Tibial nerve (tissue), 4 donors: ENCODE data around the gene NECAP2. TPM values are rescaled to one million over a fixed set of nuclear protein-coding genes. Genes with fewer than 3 reads are reported as not detected.
"Not testable (repeated sequence)": the region's sequence is repeated elsewhere in the genome, so short reads cannot be mapped to it uniquely, and the experiment has no call there.

Source experiments
- DNase-seq, 2 donors: peaks; one replicate each; pipeline ENCODE4 v3.0.0-alpha.2; 2019; ENCODE audit warnings: low spot score in 2 of 2
- H3K27ac ChIP-seq, 4 donors: fragments of 200-600 bp; sonication (generic) in 3 of 4; one replicate each; pipeline ENCODE4 v1.5.1; 2017 to 2019; ENCODE audit warnings: mild to moderate bottlenecking in 1 of 4
- H3K27me3 ChIP-seq, 2 donors: fragments of 200-600 bp; sonication (generic) in 1 of 2; one replicate each; pipeline versions ENCODE4 v1.5.1 to v1.6.0; 2017 to 2019
- H3K36me3 ChIP-seq, 3 donors: fragments of 200-600 bp; sonication (generic); one replicate each; pipeline ENCODE4 v1.5.1; 2018 to 2019
- H3K4me1 ChIP-seq, 4 donors: fragments of 200-600 bp; sonication (generic) in 3 of 4; one replicate each; pipeline ENCODE4 v1.5.1; 2017 to 2019
- H3K4me3 ChIP-seq, 4 donors: fragments of 200-600 bp; sonication (generic) in 3 of 4; one replicate each; pipeline ENCODE4 v1.5.1; 2017 to 2019; ENCODE audit warnings: mild to moderate bottlenecking in 1 of 4, moderate library complexity in 1 of 4
- H3K9me3 ChIP-seq, 4 donors: fragments of 200-600 bp; sonication (generic) in 3 of 4; one replicate each; pipeline ENCODE4 v1.5.1; 2017 to 2019
- CTCF ChIP-seq, 5 experiments: fragments of 200-600 bp in 3 of 5; fragments of 450-650 bp in 2 of 5; sonication (generic) in 3 of 5; IDR thresholded peaks; one replicate each; pipeline ENCODE4 v1.5.1; 2016 to 2019; ENCODE audit warnings: antibody characterized with exemption in 5 of 5, mild to moderate bottlenecking in 3 of 5, moderate library complexity in 2 of 5
- EP300 ChIP-seq, 2 donors: sonication (generic); formaldehyde crosslinking; IDR thresholded peaks; one replicate each; pipeline ENCODE4 v1.6.1; 2017; ENCODE audit warnings: antibody characterized with exemption in 2 of 2, mild to moderate bottlenecking in 1 of 2
- POLR2A ChIP-seq, 2 donors: fragments of 450-650 bp; IDR thresholded peaks; one replicate each; pipeline ENCODE4 v1.6.1; 2017; ENCODE audit warnings: antibody characterized with exemption in 2 of 2, mild to moderate bottlenecking in 2 of 2, moderate library complexity in 2 of 2
- WGBS, 2 donors: methylation state at CpG; one replicate each; pipeline ENCODE4 v1.1.5; 2018; 5-methylcytosine and 5-hydroxymethylcytosine counted together
- total RNA-seq, 4 donors: library from RNA; depleted of rRNA; stranded (reverse); fragments of >200 nt; gene quantifications; one replicate each; pipeline ENCODE4 v1.1.0, GENCODE V29; 2016

NECAP2 gene
- total RNA-seq, 4 donors from 2014 or later, result 49.4 to 57.9 (median 54.1) TPM

GRCh38 chr1:16474166-16474800 is 33.8 kb downstream of the NECAP2 start:
- TF ChIP-seq EP300 (IDR thresholded peaks at IDR 0.05), result no peak
- Histone ChIP-seq H3K4me1 (no peaks in the 10 kb centered on the region), H3K4me3 (no peak overlapping the region), H3K27ac (no peak overlapping the region), H3K27me3 (no peaks in the 10 kb centered on the region), H3K9me3 (no peaks in the 10 kb centered on the region), H3K36me3 (peaks cover 4 to 83% (median 8%) of the 10 kb centered on the region in 3 donors)
- DNase-seq, result no peak
- 92 to 93% methylated on average over 28 of the region's 28 CpGs for WGBS, 2 donors

- not testable (repeated sequence) for H3K4me1 ChIP-seq, H3K27ac ChIP-seq, H3K9me3 ChIP-seq, H3K4me3 ChIP-seq, H3K27me3 ChIP-seq, DNase-seq
- 97 to 98% methylated on average over 2 of the region's 2 CpGs for WGBS, 2 donors
- peaks cover 4 to 87% (median 8%) of the 10 kb centered on the region in 3 donors for H3K36me3 ChIP-seq
Measured at GRCh38 chr1:16474891-16475290, 34.4 kb downstream of the NECAP2 start.

DNA sequence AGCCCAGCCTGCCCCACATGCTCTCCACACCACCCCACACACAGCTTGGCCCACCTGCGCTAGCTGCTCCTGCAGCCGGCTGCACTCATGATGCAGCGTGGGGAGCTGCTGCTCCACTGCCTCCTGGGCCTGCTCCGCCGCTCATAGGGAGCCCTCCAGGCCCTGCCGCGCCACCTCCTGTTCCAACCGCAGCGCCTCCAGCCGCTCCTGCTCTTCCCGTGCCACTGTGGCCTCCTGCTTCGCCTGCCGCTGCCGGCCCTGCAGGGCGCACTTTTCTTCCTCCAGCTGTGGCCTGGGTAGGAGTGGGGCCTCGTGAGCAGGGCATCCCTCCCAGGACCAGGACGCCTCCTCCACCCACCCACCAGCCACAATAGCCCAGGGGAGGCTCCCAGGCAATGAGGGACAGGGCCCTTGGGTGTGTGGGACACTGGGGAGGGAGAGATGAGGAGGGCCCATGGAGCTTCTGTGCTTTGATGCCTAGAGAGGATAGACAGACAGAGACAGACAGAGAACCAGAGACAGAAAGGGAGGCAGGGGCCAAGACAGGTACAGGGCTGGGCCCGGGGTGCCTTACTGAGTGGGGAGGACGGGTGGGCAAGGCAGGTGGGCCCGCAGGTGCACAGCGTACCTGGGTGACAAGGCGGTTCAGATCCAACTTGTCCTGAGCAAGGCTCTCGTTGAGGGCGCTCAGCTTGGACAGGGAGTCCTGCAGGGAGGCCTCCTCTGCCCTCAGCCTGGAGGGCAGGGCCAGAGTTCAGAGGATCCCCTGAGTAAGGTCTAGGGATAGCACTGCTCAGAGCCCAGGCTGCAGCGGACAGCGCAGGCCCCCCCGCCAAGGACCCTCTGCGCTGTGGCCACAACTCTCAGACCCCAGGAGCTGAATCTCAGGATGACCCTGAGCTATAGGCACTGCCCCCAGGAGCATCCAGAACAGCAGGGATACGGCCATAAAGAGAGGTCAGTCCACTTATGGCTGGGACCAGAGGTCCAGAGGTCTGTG is 35.5 kb downstream of the NECAP2 start:
- H3K4me3 ChIP-seq, H3K9me3 ChIP-seq, DNase-seq, H3K27me3 ChIP-seq, H3K4me1 ChIP-seq, H3K27ac ChIP-seq: not testable (repeated sequence)
- H3K36me3 ChIP-seq, result peaks cover 4 to 93% (median 8%) of the 10 kb centered on the region in 3 donors
- WGBS, 2 donors, result 89 to 93% methylated on average over 21 to 26 of the region's 29 CpGs

DNA sequence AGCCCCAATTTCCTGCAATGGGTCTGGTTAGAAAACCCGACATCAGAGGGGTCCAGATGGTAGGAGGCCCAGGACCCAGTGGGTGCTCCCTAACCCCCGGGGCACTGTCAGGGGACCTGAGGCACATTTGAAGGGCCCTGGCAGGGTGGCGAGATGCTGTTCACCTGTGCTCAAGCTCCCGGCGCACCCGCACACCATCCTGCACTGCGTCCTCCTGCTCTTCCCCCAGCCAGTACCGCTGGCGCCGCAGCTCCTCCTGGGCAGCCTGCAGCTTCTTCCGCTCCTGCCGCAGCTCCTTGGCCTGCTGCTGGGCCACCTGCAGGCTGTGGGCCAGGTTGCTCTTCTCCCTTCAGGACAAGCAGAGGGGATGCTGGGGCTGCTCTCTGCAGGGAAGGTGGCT is 37.6 kb downstream of the NECAP2 start:
- Histone ChIP-seq H3K4me1 (no peaks in the 10 kb centered on the region), H3K27me3 (no peaks in the 10 kb centered on the region), H3K4me3 (no peak overlapping the region), H3K9me3 (no peaks in the 10 kb centered on the region), H3K36me3 (peaks cover 4 to 95% (median 8%) of the 10 kb centered on the region in 3 donors), H3K27ac (no peak overlapping the region)
- WGBS, 2 donors, result 94 to 95% methylated on average over 12 of the region's 12 CpGs
- no peak for TF ChIP-seq POLR2A (IDR thresholded peaks at IDR 0.05)
- TF ChIP-seq EP300 (IDR thresholded peaks at IDR 0.05), result no peak
- TF ChIP-seq CTCF (IDR thresholded peaks at IDR 0.05), result no peak
- no peak for DNase-seq

GRCh38 chr1:16483146-16483545 is 42.6 kb downstream of the NECAP2 start:
- not testable (repeated sequence) for DNase-seq, H3K4me3 ChIP-seq, H3K27ac ChIP-seq, H3K27me3 ChIP-seq, H3K4me1 ChIP-seq, H3K9me3 ChIP-seq
- peaks cover 0 to 92% (median 10%) of the 10 kb centered on the region in 3 donors for H3K36me3 ChIP-seq
- WGBS, 2 donors, result 96 to 98% methylated on average over 26 of the region's 26 CpGs

- not testable (repeated sequence) for H3K27ac ChIP-seq, H3K9me3 ChIP-seq, H3K4me1 ChIP-seq, DNase-seq, H3K4me3 ChIP-seq, H3K27me3 ChIP-seq
- peaks cover 0 to 92% (median 10%) of the 10 kb centered on the region in 3 donors for H3K36me3 ChIP-seq
- WGBS, 2 donors, result 82 to 88% methylated on average over 37 to 45 of the region's 45 CpGs
Measured at GRCh38 chr1:16483639-16484500, 43.3 kb downstream of the NECAP2 start.

DNA sequence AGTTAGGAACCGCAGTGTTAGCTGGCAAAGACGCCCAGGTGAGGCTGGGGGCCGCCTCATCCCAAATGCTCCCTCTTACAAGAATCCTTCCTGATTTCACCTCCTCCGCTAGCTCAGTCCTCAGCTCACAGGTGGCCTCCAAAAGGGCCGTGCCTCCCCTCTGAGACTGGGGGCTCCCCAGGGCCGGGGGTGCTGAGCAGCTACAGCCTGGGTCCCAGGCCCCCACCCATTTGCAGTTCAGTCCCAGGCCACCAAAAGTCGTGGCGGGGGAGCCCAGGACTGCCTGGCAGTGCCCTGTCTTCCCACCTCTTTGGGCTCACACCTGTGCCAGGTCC is 43.9 kb downstream of the NECAP2 start:
- no peaks in the 10 kb centered on the region for H3K27me3 ChIP-seq
- WGBS, 2 donors, result 96 to 100% methylated on average over 5 to 8 of the region's 8 CpGs
- no peak for TF ChIP-seq POLR2A (IDR thresholded peaks at IDR 0.05)
- no peak for TF ChIP-seq CTCF (IDR thresholded peaks at IDR 0.05)
- no peak for TF ChIP-seq EP300 (IDR thresholded peaks at IDR 0.05)
- no peak overlapping the region for H3K27ac ChIP-seq
- no peak for DNase-seq
- H3K9me3 ChIP-seq, result no peaks in the 10 kb centered on the region
- H3K4me3 ChIP-seq, result no peak overlapping the region
- no peaks in the 10 kb centered on the region for H3K4me1 ChIP-seq
- peaks cover 0 to 97% (median 10%) of the 10 kb centered on the region in 3 donors for H3K36me3 ChIP-seq
